ENCODE measurements around the gene CHRDL2.
A peak's percentile ranks its signal among the peaks of the same experiment; 100 is the strongest.

Gene CHRDL2

GRCh38 chr11:74748211-74749126 lies 17.2 kb upstream of the CHRDL2 start, which contains the start of gene RNF169:
RNF169 (plus strand) TSS chr11:74748849; CDS start chr11:74748881, 32 bp downstream.
- DNase-seq, result peak; percentile 96

- peak; percentile 34 for DNase-seq
Measured at GRCh38 chr11:74746868-74747267, 15.6 kb upstream of the CHRDL2 start.

DNA sequence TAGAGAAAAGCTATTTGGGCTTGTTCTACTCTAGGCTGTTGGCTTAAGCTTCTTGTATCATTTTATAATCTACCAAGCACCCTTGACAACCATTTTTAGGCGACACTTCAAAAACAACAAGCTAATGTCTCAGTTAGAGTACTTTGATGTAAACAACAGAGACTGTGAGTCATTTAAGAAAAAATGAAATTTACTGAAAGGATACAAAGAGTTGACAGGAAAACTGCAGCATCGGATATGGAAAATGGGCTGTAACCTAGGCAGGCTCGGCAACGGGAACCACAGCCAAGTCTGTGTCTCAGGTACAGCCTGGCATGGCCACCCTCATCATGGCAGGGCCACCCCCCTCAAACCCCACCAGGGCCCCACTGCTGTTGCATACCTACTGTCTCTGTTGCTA lies 13.1 kb upstream of the CHRDL2 start:
- DNase-seq, result no peak

GRCh38 chr11:74743640-74744039 lies 12.4 kb upstream of the CHRDL2 start:
- DNase-seq, result no peak

DNA sequence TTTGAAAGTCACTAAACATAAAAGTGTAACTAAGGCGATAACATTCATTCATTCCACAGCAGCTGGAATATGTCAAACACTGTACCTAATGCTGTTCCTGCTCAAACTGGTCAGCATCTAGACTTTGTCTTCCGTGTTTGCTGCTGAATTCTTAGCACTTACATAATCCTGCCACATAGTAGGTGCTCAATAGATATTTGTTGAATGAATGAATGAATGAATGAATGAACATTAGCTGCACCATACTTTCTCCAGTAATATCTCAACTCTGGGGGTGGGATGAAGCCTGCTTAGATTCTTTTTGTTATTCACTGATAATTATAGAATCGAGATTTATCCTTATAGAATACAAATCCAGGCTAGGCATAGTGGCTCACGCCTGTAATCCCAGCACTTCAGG lies 10.8 kb upstream of the CHRDL2 start:
- DNase-seq, result no peak

DNA sequence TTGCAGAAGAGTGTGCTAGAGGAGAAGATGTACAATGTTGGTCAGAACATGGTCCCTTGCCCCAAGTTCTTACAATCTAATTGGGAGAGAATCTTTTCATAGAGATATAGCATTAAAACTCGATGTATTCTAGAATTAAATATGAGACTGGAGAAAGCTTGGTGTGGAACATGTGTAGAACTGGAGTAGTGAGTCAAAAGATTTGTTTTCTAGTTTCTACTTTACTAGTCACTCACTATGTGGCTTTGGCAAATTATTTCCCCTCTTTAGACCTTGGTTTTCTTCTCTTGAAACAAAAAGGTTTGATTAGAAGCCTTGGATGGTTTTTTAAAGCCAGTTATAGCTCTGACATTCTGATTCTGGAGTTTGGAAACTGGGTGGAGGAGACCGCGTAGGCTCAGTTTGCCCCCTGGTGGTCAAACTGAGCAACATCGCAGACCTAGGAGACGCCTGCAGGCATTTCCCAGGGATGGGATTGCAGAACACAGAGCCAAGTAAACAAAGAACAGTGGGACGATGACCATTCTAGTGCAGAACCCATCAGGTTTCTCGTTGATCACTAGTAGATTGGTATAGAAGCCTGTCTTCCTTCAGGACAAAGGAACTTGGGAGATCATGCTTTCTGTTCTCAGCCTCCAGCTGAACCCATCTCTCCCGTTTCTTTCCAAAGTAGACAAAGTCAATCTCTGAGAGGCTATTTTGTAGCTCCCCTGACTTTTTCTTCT lies 8.5 kb upstream of the CHRDL2 start:
- DNase-seq, result peak; percentile 75

DNA sequence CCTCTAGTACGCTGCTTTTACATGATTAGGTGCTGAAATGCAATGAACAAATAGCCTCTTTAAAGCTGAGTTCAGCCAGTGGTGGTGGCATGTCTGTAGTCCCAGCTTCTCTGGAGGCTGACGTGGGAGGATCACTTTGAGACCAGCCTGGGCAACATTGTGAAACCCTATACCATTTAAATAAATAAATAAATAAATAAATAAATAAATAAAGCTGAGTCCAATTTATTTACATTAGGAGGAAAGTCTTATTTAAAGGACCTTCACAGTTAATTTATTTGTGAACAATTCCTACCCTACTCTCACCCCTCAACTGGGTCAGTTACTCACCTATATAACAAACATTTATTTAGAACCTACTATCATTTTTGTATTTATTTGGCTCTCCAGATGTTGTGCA lies 4.8 kb upstream of the CHRDL2 start:
- no peak for DNase-seq

DNA sequence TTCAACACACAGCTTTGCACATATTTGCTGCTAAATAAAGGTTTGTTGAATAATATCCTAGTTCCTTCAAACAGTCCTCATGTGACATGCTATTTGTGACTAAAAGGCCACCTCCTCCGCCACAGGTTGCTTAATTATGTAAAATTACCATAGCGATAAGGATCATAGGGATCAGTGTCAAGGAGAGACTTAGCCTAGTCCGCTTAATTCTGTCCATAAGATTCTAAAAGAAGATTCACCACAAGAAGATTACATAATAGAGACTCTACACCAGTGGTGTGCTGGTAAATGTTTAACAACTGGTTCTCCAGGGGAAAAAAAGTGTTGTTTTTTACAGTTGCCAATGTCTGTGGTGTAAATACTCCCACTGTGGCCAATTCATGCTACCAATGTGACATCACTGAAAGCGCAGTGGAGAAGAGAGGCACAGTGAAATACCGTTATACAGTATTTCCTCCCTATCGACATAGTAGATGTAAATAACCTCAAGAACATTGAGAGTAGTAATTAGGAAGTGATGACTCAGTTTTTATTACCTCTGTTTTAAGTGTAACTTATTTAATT lies 4.2 kb upstream of the CHRDL2 start:
- DNase-seq, result peak; percentile 54

DNA sequence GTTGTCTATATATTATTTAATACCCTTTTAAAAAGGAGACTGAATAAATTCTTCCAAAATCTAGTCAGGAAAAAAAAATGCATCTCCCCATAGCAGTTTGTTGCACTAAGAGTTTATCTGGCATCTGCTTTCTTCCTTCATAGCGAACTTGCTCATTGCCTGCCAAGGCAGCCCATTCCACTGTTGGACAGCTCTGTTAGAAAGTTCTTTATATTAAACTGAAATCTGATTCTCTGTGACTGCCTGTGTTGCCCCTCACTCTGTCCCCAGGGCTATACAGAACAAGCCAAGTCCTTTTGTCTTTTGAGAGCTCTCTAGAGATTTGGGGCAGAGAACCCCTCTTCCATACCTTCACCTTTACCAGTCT lies 3.3 kb upstream of the CHRDL2 start:
- no peak for DNase-seq

DNA sequence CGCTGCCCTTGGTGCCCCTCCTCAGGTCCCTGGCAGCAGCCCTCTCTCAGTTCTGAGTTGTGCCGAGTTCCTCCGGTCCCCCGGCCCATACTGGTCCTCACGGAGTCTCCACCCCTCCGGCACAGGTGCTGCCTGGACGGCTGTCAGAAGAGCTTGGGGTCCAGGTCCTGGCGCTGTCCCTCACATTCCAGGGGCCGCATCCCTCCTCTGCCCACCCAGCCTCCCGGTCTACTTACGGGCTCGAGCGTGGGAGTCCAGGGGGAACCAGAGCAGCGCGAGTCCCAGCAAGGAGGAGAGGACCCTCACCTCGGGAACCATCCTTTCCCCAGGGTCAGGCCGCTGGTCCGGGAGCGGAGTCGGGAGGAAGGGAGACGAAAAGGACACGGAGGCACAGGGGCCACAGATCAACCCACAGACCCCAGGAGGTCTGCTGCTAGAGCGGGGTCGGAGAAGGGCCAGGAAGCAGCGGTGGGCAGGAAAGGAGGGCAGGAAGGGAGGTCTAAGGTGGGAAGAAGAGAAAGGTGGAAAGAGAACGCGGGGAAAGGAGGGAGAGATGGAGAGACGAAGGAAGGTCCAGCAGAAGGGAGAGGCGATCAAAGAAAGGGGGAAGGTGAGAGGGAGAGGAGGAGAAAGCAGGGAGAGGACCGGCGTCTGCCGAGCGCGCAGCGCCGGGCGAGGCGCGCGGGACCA lies 510 bp downstream of the CHRDL2 start:
- DNase-seq, result no peak

DNA sequence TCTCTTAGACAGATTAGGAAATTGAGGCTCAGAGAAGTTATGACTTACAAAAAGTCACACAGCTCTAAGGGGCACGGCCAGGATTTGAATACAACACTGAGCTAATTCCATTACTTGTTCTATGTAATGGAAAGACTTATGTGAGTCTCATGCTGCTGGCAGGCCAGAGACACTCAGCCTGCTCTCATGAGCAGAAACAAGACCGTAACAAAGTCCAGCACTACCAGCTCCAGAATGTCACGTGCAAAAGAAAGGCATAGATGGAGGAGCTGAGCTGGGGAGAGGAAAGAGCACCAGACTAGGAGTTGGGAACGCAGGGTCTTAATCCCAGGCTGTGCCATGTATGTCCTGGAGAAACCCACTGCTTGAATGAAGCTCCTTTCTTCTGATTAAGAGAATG lies 1.8 kb downstream of the CHRDL2 start:
- DNase-seq, result no peak

GRCh38 chr11:74726547-74727182 lies 4.6 kb downstream of the CHRDL2 start:
- DNase-seq, result peak; percentile 75

- no peak for DNase-seq
Measured at GRCh38 chr11:74725701-74726100, 5.5 kb downstream of the CHRDL2 start.

DNA sequence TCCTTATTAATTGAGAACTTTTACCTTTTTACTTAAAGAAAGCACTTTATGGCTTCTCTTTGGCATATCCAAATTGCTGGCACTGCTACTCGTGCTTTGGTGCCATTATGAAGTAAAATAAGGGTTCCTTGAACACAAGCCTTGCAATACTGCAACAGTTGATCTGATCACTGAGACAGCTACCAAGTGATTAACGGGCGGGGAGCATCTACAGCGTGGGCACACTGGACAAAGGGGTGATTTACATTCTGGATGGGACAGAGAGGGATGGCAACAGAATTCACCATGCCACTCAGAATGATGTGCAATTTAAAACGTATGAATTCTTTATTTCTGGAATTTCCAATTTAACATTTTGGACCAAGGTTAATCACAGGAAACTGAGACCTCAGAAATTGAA lies 7.7 kb downstream of the CHRDL2 start:
- no peak for DNase-seq

DNA sequence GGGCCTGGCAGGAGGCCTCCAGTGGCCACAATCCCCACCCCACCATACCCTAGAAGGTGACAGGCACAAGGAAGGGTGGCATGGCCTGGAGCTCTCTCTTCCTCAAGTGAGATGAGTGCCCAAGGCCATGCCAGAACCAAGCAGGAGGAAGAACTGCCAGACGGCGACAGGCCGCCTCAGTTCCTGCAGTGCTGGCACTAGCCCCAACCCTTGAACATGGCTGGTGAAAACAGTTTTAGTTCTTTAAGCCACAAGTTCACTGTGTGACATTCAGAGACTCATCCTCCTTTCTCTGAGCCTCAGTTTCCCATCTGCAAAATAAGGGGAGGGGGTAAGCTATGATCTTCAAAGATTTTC lies 9.8 kb downstream of the CHRDL2 start:
- DNase-seq, result no peak

GRCh38 chr11:74720596-74721478 lies 10.4 kb downstream of the CHRDL2 start:
- no peak for DNase-seq

GRCh38 chr11:74719011-74719410 lies 12.2 kb downstream of the CHRDL2 start:
- DNase-seq, result no peak

GRCh38 chr11:74717221-74717969 lies 13.8 kb downstream of the CHRDL2 start:
- DNase-seq, result no peak

DNA sequence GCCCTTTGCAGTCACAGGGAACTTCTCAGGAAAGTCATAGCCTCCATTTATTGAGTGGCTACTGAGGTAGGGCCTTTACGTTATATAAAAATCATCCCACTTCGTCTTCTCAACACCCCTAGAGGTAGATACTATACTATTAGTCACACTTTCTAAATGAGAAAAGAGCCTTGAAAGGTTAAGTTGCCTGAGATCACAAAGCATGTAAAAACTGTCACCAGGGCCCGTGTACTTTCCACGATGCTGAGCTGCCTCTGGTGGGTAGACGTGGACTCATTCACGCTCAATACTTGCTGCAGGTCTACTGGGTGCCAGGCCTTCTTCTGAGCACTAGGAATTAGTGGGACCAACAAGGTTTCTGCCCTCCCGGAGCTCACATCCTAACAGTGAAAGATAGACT lies 16.3 kb downstream of the CHRDL2 start:
- DNase-seq, result no peak

GRCh38 chr11:74713686-74714085 lies 17.5 kb downstream of the CHRDL2 start:
- no peak for DNase-seq

Measured in NCI-H82 (cell line).